HuH-7 (cell line): ENCODE measurements around the gene TRIM47.
A peak's percentile ranks its signal among the peaks of the same experiment; 100 is the strongest.

ENCODE experiments used
- DNase-seq: peaks from one replicate; pipeline ENCODE4 v3.0.0; 2011; ENCODE audit warnings: low spot score

The TRIM47 gene

GRCh38 chr17:75846692-75847613 lies 31.4 kb downstream of the TRIM47 start:
- no peak for DNase-seq

DNA sequence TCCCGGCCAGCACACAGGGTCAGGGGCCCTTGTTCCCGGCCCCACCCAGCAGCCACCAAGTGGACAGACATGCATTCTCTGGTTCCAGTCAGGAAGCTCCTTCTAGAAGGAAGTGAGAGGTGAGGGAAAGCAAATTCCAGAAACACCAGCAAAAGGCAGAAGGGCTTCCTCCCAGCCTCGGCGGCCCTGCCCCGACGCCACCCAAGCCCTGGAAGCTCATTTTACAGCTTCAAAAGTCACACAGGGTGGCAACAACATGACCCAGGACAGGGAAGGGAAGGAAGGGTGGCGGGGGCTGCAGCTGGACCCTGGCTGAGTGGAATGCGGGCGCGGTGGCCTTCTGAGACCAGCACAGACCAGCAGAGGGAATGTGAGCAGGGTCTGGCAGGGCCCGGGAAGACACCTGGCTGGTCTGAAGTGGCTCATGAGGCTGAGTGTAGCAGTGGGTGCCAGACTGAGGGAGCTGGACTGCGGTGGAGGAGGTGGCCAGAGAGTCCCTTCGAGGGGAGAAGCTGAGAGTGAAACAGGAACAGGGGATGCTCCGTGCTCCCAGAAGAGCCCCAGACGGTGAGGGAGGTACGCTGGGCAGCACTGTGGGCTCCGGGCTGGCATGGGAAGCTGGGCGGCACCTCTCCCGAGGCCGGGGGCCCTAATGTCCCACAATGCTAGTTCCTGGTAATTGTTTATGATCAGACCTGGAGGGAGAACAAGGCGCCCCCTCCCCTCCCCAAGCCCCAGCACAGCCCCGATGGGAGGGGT lies 32.3 kb downstream of the TRIM47 start:
- no peak for DNase-seq

- peak; percentile 95 for DNase-seq
Measured at GRCh38 chr17:75845058-75845711, 33.2 kb downstream of the TRIM47 start.

- no peak for DNase-seq
Measured at GRCh38 chr17:75844530-75845057, 33.8 kb downstream of the TRIM47 start.

GRCh38 chr17:75843577-75844529 lies 34.5 kb downstream of the TRIM47 start, which contains the start of gene UNC13D:
UNC13D (minus strand) TSS chr17:75844404; CDS start chr17:75844337, 67 bp downstream.
- no peak for DNase-seq

DNA sequence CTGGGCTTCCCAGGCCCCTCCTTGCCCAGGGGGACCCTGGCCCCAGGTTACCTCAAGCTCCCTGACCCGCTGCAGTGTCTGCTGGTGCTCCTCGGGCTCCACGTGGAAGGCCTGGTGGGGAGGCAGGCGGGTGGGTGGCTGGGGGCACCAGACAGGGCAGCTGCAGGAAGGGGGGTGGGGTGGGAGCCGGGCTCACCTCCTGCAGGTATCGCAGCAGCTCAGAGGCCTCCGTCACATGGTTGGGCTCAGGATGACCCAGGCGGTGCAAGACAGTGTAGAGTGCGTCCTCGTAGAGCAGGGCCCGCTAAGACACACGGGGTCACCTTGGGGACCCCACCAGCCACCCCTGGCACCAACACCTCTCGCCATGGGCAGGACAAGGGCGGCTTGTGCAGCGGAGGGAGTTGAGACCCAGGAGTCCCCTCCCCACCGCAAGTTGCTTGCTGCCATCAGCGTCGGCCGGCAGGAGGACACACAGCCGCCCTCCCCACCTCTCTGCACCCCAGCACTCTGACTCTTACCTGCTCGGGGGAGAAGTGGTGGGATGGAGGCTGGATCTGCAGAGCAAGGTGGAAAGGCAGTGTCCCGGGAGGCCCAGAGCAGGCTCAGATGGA lies 35.3 kb downstream of the TRIM47 start:
- DNase-seq: no peak

DNA sequence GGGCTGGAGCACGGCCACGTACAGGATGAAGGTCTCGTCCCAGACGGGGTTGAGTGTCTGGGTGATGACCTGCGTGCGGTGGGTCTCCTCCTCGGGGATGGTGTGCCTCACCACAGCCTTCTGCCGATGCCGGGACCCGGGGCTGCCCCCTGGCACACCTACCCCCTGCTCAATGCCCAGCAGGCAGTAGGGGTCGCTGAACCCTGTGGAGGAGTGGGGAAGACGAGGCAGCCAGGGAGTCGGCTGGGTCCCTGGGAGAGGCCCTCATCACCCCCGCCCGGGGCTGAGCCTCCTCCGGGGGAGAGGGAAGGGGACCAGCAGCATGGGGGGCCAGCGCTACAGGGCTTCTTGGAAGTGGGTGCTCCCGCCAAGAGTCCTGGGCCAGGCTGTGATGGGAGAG lies 36.0 kb downstream of the TRIM47 start:
- no peak for DNase-seq

- no peak for DNase-seq
Measured at GRCh38 chr17:75840799-75841164, 37.6 kb downstream of the TRIM47 start.

DNA sequence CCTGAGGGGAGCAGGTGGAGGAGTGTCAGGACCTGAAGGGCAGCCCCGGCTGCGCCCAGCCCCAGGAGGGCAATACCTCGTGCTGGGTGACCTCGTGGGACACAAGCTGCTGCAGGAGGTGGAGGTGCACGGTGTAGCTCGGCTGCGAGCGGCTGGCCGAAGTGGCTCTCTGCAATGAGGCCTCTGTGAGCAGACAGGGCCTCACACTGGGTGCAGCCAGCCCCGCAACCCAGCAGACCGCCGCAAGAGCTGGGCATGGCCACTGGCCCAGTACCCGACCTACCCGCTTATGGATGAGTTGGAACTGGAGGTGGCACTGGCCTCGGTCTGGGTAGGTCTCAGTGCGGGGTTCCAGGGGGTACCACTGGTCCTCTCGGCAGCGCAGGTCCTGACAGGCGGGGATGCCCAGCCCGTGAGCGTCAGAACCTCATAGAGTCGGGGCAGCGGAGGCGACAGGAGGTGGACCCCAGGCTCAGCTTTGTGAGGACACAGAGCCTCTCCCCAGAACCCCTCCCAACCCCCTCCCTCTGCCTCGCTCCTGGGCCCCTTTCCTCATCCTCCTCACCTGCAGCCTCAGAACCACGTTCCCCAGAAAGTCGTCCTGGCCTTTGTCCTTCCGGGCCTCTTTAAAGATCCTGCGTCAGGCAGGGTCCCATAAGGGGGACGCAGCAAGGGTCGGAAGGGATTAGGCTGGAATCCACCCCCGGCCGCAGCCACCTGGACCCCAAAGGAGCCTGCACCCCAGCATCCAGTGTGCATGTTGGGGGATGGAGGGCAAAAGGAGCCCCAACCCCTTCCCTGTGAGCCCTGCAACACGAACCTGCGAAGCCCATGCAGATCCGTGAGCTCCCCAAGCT lies 38.2 kb downstream of the TRIM47 start:
- no peak for DNase-seq

GRCh38 chr17:75838410-75838809 lies 40.0 kb downstream of the TRIM47 start:
- no peak for DNase-seq

GRCh38 chr17:75837899-75838298 lies 40.5 kb downstream of the TRIM47 start:
- DNase-seq: no peak

DNA sequence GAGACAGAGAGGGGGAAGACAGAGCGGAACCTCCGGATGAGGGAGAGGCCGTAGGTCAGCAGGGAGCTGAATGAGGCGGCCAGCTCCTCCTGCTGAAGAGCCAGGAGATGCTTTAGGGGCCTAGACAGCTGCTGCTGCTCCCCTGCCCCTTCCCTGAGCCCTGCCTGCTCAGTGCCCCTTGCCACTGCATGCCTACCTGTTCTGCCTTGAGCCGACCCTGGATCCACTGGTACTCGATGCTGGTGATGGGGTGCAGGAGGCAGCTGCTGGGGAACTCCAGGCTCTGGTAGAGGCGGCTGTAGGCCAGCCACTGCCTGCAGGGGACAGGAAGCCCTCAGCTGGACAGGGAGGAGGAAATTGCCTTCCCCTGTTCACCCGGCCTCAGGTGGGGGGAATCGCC lies 41.8 kb downstream of the TRIM47 start:
- no peak for DNase-seq

- DNase-seq: no peak
Measured at GRCh38 chr17:75835654-75835987, 42.8 kb downstream of the TRIM47 start.

- no peak for DNase-seq
Measured at GRCh38 chr17:75834928-75835653, 43.3 kb downstream of the TRIM47 start.

GRCh38 chr17:75834279-75834920 lies 44.0 kb downstream of the TRIM47 start:
- DNase-seq: no peak

- no peak for DNase-seq
Measured at GRCh38 chr17:75832652-75833400, 45.6 kb downstream of the TRIM47 start.

- DNase-seq: no peak
Measured at GRCh38 chr17:75832164-75832651, 46.2 kb downstream of the TRIM47 start.
